Stomach (tissue), 4 donors: ENCODE measurements around the gene TUBB1.

Experiments
- CTCF ChIP-seq, 7 experiments: fragments of 450-650 bp in 4 of 7; fragments of 200-600 bp in 3 of 7; sonication (generic) in 3 of 7; IDR thresholded peaks; one replicate each; pipeline ENCODE4 v1.5.1; 2016 to 2019; ENCODE audit warnings: antibody characterized with exemption in 7 of 7, control low read depth in 2 of 7, mild to moderate bottlenecking in 1 of 7
- POLR2A ChIP-seq, 4 donors: fragments of 450-650 bp; IDR thresholded peaks; one replicate each; pipeline ENCODE4 v1.6.1; 2016; ENCODE audit warnings: antibody characterized with exemption in 4 of 4, control low read depth in 2 of 4, mild to moderate bottlenecking in 1 of 4, moderate library complexity in 1 of 4

GRCh38 chr20:58969439-58969838 is 49.8 kb upstream of the TUBB1 start:
- TF ChIP-seq CTCF (IDR thresholded peaks at IDR 0.05) (no peak), POLR2A (IDR thresholded peaks at IDR 0.05) (no peak)
